GM12872 (cell line): ENCODE data around the gene DENND1A.

Source experiments
- CTCF ChIP-seq: IDR thresholded peaks from 3 replicates; pipeline ENCODE4 v1.5.1; 2011; ENCODE audit warnings: low read depth, mild to moderate bottlenecking, low read length, moderate library complexity; ENCODE audit not compliant: insufficient read depth

Gene DENND1A

GRCh38 chr9:123552530-123552929 is 377.4 kb downstream of the DENND1A start:
- no peak for TF ChIP-seq CTCF

GRCh38 chr9:123551734-123552133 is 378.2 kb downstream of the DENND1A start:
- TF ChIP-seq CTCF, result no peak

- TF ChIP-seq CTCF, result no peak
Measured at GRCh38 chr9:123550797-123551196, 379.1 kb downstream of the DENND1A start.

GRCh38 chr9:123550012-123550411 is 379.9 kb downstream of the DENND1A start:
- no peak for TF ChIP-seq CTCF

GRCh38 chr9:123548741-123549545 is 381.0 kb downstream of the DENND1A start:
- TF ChIP-seq CTCF, result no peak

GRCh38 chr9:123544007-123544827 is 385.7 kb downstream of the DENND1A start:
- TF ChIP-seq CTCF, result peak; percentile 71

- TF ChIP-seq CTCF, result no peak
Measured at GRCh38 chr9:123543492-123543891, 386.4 kb downstream of the DENND1A start.
